ENCODE measurements around the gene RPS6KB2. TPM values are rescaled to one million over a fixed set of nuclear protein-coding genes. Genes with fewer than 3 reads are reported as not detected.

The RPS6KB2 gene
- total and polyA plus RNA-seq, 9 of the 15 experiments (the other 6 are each of a cell fraction or from before 2014, with no cell fraction given), result 0.42 to 122 (median 82.6) TPM

DNA sequence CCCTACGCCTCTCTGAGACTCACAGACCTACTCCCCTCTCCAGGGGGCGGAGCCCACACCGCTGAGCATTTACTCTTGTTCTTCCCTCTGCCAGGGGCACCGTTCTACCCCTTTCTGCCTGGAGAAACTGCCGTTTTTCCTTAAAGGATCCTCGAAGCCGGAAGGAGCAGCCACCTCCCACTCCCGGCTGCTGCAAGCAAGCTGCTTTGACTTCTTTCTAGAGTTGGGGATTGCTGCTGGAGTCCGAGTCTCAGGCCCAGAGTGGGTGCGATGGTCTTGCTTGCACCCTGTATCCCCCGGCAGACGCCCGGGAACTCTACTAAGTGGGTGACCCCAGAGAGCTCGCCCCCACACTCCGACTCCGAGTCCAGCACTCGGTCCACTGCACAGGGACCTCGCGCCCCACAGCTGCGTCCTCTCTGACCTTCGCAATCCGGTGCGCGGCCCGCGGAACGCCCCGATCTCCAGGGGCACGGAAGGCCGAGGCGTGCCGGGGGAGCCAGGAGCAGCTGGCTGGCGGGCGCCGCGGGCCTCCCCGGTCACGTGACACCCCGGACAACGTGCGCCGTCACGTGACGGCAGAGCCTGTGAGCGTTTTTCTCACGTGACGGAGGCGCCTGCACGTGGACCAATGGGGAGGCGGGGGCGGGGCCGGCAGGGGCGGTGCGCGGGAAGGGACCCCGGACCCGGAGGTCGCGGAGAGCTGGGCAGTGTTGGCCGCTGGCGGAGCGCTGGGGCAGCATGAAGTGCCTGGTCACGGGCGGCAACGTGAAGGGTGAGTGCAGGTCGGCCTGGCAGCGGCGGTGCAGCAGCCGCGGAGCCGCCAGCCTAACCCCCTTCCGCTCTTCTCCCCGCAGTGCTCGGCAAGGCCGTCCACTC lies 36.8 kb upstream of the RPS6KB2 start, which contains the start of gene RAD9A (continued):
- TF ChIP-seq STAT6 (CRISPR knock-in tag; IDR thresholded peaks at IDR 0.05) (peak; percentile 83; the same call in 1 of the 2 replicates), ZNF232 (CRISPR knock-in tag; IDR thresholded peaks at IDR 0.05) (peak; percentile 77), KLF1 (tag; IDR thresholded peaks at IDR 0.05) (peak; percentile 50; the same call in 1 of the 2 replicates), EP400 (IDR thresholded peaks at IDR 0.05) (peak; percentile 90; the same call in 1 of the 2 replicates), ZNF431 (CRISPR knock-in tag; IDR thresholded peaks at IDR 0.05) (peak; percentile 80), KDM5B (IDR thresholded peaks at IDR 0.05; ENCODE audit: insufficient replicate concordance, low read depth, low read length) (peak; percentile 80), MEF2D (tag; conservative IDR thresholded peaks at IDR 0.05; ENCODE audit: low read depth) (no peak), STAG1 (CRISPR knock-in tag; IDR thresholded peaks at IDR 0.05; ENCODE audit: borderline replicate concordance) (peak; percentile 14; the same call in 1 of the 2 replicates), HSF4 (CRISPR knock-in tag; IDR thresholded peaks at IDR 0.05; ENCODE audit: borderline replicate concordance) (no peak), TFAM (CRISPR knock-in tag; conservative IDR thresholded peaks at IDR 0.05) (no peak), EGR1 (conservative IDR thresholded peaks at IDR 0.05) (peak; percentile 64; the same call in 1 of the 2 replicates), ELF4 (CRISPR knock-in tag; IDR thresholded peaks at IDR 0.05) (0 out of 2 replicates have a peak, but pooled peaks have one; percentile 57), ZNF165 (CRISPR knock-in tag; IDR thresholded peaks at IDR 0.05; ENCODE audit: borderline replicate concordance) (no peak), RUNX1 (IDR thresholded peaks at IDR 0.05; ENCODE audit: low read depth) (no peak), GTF2A2 (tag; IDR thresholded peaks at IDR 0.05) (no peak), POLR2B (IDR thresholded peaks at IDR 0.05; ENCODE audit: low read depth, partially characterized antibody) (peak; percentile 41), MEF2A (IDR thresholded peaks at IDR 0.05; ENCODE audit: control insufficient read depth, low read depth, low read length) (no peak)
- TF ChIP-seq, protein P1, sequence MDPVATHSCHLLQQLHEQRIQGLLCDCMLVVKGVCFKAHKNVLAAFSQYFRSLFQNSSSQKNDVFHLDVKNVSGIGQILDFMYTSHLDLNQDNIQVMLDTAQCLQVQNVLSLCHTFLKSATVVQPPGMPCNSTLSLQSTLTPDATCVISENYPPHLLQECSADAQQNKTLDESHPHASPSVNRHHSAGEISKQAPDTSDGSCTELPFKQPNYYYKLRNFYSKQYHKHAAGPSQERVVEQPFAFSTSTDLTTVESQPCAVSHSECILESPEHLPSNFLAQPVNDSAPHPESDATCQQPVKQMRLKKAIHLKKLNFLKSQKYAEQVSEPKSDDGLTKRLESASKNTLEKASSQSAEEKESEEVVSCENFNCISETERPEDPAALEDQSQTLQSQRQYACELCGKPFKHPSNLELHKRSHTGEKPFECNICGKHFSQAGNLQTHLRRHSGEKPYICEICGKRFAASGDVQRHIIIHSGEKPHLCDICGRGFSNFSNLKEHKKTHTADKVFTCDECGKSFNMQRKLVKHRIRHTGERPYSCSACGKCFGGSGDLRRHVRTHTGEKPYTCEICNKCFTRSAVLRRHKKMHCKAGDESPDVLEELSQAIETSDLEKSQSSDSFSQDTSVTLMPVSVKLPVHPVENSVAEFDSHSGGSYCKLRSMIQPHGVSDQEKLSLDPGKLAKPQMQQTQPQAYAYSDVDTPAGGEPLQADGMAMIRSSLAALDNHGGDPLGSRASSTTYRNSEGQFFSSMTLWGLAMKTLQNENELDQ (CRISPR knock-in tag; IDR thresholded peaks at IDR 0.05; ENCODE audit: borderline replicate concordance), result no peak
- TF ChIP-seq, protein P2, sequence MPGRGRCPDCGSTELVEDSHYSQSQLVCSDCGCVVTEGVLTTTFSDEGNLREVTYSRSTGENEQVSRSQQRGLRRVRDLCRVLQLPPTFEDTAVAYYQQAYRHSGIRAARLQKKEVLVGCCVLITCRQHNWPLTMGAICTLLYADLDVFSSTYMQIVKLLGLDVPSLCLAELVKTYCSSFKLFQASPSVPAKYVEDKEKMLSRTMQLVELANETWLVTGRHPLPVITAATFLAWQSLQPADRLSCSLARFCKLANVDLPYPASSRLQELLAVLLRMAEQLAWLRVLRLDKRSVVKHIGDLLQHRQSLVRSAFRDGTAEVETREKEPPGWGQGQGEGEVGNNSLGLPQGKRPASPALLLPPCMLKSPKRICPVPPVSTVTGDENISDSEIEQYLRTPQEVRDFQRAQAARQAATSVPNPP (IDR thresholded peaks at IDR 0.05; ENCODE audit: borderline replicate concordance, insufficient read depth, insufficient read length), result no peak
- TF ChIP-seq, protein P3, sequence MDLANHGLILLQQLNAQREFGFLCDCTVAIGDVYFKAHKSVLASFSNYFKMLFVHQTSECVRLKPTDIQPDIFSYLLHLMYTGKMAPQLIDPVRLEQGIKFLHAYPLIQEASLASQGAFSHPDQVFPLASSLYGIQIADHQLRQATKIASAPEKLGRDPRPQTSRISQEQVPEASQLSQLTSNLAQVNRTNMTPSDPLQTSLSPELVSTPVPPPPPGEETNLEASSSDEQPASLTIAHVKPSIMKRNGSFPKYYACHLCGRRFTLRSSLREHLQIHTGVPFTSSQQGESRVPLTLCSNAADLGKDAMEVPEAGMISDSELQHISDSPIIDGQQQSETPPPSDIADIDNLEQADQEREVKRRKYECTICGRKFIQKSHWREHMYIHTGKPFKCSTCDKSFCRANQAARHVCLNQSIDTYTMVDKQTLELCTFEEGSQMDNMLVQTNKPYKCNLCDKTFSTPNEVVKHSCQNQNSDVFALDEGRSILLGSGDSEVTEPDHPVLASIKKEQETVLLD (IDR thresholded peaks at IDR 0.05), result no peak

All from K562 (cell line).